Liver (tissue), 9 donors: Measurements from ENCODE around the gene EFCAB11. TPM values are rescaled to one million over a fixed set of nuclear protein-coding genes. Genes with fewer than 3 reads are reported as not detected.

ENCODE experiments used
- DNase-seq: peaks from one replicate; pipeline ENCODE4 v3.0.0-alpha.2; 2017; ENCODE audit warnings: low spot score
- H3K27ac ChIP-seq, 2 donors: one replicate each; pipeline ENCODE4 v1.7.0; 2013; ENCODE audit warnings: inconsistent platforms in 2 of 2, low read length in 2 of 2, control low read depth in 1 of 2, low read depth in 1 of 2, mild to moderate bottlenecking in 1 of 2
- H3K27me3 ChIP-seq, 4 donors: one replicate each; pipeline versions ENCODE4 v1.6.1 to v1.7.0; 2013; ENCODE audit warnings: low read length in 3 of 4, inconsistent platforms in 1 of 4, mild to moderate bottlenecking in 1 of 4, moderate library complexity in 1 of 4; ENCODE audit not compliant: control insufficient read depth in 4 of 4, insufficient read depth in 4 of 4
- H3K36me3 ChIP-seq, 4 donors: one replicate each; pipeline versions ENCODE4 v1.6.1 to v1.7.0; 2013; ENCODE audit warnings: low read length in 3 of 4, mild to moderate bottlenecking in 3 of 4, low read depth in 1 of 4, moderate library complexity in 1 of 4; ENCODE audit not compliant: control insufficient read depth in 4 of 4, insufficient read depth in 3 of 4
- H3K4me1 ChIP-seq, 4 donors: one replicate each; pipeline versions ENCODE4 v1.6.1 to v1.7.0; 2013; ENCODE audit warnings: low read length in 3 of 4, mild to moderate bottlenecking in 3 of 4, moderate library complexity in 1 of 4; ENCODE audit not compliant: control insufficient read depth in 4 of 4, insufficient read depth in 4 of 4
- H3K4me3 ChIP-seq, 3 donors: one replicate each; pipeline versions ENCODE4 v1.6.1 to v1.7.0; 2013; ENCODE audit warnings: low read length in 3 of 3, control low read depth in 1 of 3, low read depth in 1 of 3, mild to moderate bottlenecking in 1 of 3
- H3K9ac ChIP-seq, 2 donors: one replicate each; pipeline ENCODE4 v1.7.0; 2013; ENCODE audit warnings: low read length in 2 of 2, mild to moderate bottlenecking in 2 of 2, moderate library complexity in 2 of 2, control low read depth in 1 of 2, low read depth in 1 of 2
- H3K9me3 ChIP-seq, 4 donors: one replicate each; pipeline versions ENCODE4 v1.6.1 to v1.7.0; 2013; ENCODE audit warnings: low read length in 3 of 4; ENCODE audit not compliant: control insufficient read depth in 4 of 4
- CTCF ChIP-seq: fragments of 150-350 bp; IDR thresholded peaks from 2 replicates; pipeline ENCODE4 v1.5.1; 2017; ENCODE audit warnings: improper control_type of control experiment, low read depth, low read length; ENCODE audit not compliant: missing input control
- EGR1 ChIP-seq, 2 donors: IDR thresholded peaks; 2 replicates each; pipeline ENCODE4 v1.6.1; 2016 to 2018; ENCODE audit warnings: antibody characterized with exemption in 2 of 2, low read depth in 2 of 2
- FOXA1 ChIP-seq: IDR thresholded peaks from 2 replicates; pipeline ENCODE4 v1.6.1; 2016; ENCODE audit warnings: antibody characterized with exemption
- FOXA2 ChIP-seq: IDR thresholded peaks from 2 replicates; pipeline ENCODE4 v1.6.1; 2016; ENCODE audit warnings: antibody characterized with exemption
- GABPA ChIP-seq, 2 donors: IDR thresholded peaks in 1 of 2; conservative IDR thresholded peaks in 1 of 2; 2 replicates each; pipeline ENCODE4 v1.6.1; 2016; ENCODE audit warnings: antibody characterized with exemption in 2 of 2, mild to moderate bottlenecking in 1 of 2, moderate library complexity in 1 of 2
- HNF4A ChIP-seq, 2 donors: conservative IDR thresholded peaks; 2 replicates each; pipeline ENCODE4 v1.6.1; 2016; ENCODE audit warnings: antibody characterized with exemption in 2 of 2, mild to moderate bottlenecking in 2 of 2
- HNF4G ChIP-seq: IDR thresholded peaks from 2 replicates; pipeline ENCODE4 v1.6.1; 2016; ENCODE audit warnings: antibody characterized with exemption
- JUND ChIP-seq, 2 donors: IDR thresholded peaks; 2 replicates each; pipeline ENCODE4 v1.6.1; 2016; ENCODE audit warnings: antibody characterized with exemption in 2 of 2
- MAX ChIP-seq: IDR thresholded peaks from 2 replicates; pipeline ENCODE4 v1.6.1; 2016; ENCODE audit warnings: antibody characterized with exemption
- NR2F2 ChIP-seq: IDR thresholded peaks from 2 replicates; pipeline ENCODE4 v1.6.1; 2016; ENCODE audit warnings: antibody characterized with exemption
- RAD21 ChIP-seq, 2 donors: IDR thresholded peaks; 2 replicates each; pipeline ENCODE4 v1.6.1; 2016; ENCODE audit warnings: antibody characterized with exemption in 2 of 2, mild to moderate bottlenecking in 2 of 2
- RXRA ChIP-seq, 2 donors: IDR thresholded peaks; 2 replicates each; pipeline ENCODE4 v1.6.1; 2017 to 2018; ENCODE audit warnings: antibody characterized with exemption in 2 of 2, mild to moderate bottlenecking in 1 of 2
- SP1 ChIP-seq: IDR thresholded peaks from 2 replicates; pipeline ENCODE4 v1.6.1; 2018; ENCODE audit warnings: antibody characterized with exemption, mild to moderate bottlenecking
- TAF1 ChIP-seq: conservative IDR thresholded peaks from 2 replicates; pipeline ENCODE4 v1.6.1; 2016; ENCODE audit warnings: antibody characterized with exemption, mild to moderate bottlenecking
- YY1 ChIP-seq: IDR thresholded peaks from 2 replicates; pipeline ENCODE4 v1.6.1; 2016; ENCODE audit warnings: antibody characterized with exemption, mild to moderate bottlenecking
- WGBS: extraction: QIAGEN DNeasy Blood & Tissue Kit; methylation state at CpG from one replicate; pipeline ENCODE4 v1.1.7; 2013; 5-methylcytosine and 5-hydroxymethylcytosine counted together
- polyA plus RNA-seq, 2 donors: library from polyadenylated mRNA; stranded (reverse) in 1 of 2; unstranded in 1 of 2; fragments of 200-250 nt in 1 of 2; fragments of >200 nt in 1 of 2; fragmentation: Nextera tagmentation in 1 of 2; extraction: Ambion mirVana in 1 of 2; gene quantifications; one replicate each; pipeline versions ENCODE4 v1.2.1 to v1.2.3, GENCODE V29; 2013 to 2015
- total RNA-seq, 2 donors: library from RNA; depleted of rRNA; stranded (reverse); fragments of >200 nt; gene quantifications; one replicate each; pipeline ENCODE4 v1.2.3, GENCODE V29; 2014
- TF ChIP-seq, protein P1 (sequence below): IDR thresholded peaks from 2 replicates; pipeline ENCODE4 v1.6.1; 2016; ENCODE audit warnings: antibody characterized with exemption
- TF ChIP-seq, protein P2 (sequence below): IDR thresholded peaks from 2 replicates; pipeline ENCODE4 v1.6.1; 2016; ENCODE audit warnings: antibody characterized with exemption, mild to moderate bottlenecking
- donor health status: healthy.
- donor health status: healthy.
- donor health status: healthy.
- donor health status: healthy.
- donor health status: healthy.

The EFCAB11 gene
- total and polyA plus RNA-seq, 4 donors = 2.1 to 4.7 (median 3.4) TPM

DNA sequence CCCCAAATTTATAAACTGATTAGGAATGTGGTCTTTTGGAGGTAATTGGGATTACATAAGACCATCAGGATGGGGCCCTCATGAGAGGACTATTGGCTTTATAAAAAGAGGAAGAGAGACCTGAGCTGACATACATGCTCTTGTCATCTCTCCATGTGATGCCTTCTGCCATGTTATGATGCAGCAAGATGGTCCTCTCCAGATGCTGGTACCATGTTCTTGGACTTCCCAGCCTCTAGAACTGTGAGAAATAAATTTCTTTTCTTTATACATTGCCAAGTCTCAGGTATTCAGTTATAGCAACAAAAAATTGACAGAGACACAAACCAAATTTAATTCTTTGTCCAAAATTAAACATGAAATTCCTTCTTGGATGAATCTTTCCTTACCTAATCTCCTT is 92.9 kb downstream of the EFCAB11 start:
- Histone ChIP-seq H3K4me3 (no peak overlapping the region), H3K27me3 (no peaks in the 10 kb centered on the region), H3K27ac (no peak overlapping the region)

DNA sequence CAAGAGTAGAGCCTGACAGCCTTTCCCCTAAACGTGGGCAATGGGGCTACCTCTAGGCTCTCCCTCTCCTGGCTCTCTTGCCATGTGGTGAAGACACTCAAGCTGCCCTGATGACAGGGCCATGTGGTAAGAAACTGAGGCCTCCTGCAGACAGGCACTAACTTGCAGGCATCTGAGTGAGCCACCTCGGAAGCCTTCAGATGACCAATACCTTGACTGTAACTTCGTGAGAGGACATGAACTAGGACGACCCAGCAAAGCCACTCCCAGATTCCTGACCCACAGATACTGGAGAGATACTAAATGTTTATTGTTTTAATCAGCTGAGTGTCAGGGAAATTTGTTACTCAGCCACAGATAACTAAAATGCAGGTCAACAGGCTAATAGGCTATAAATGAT is 96.4 kb downstream of the EFCAB11 start:
- TF ChIP-seq HNF4G (no peak), FOXA2 (no peak), TAF1 (no peak), MAX (no peak), HNF4A (conservative IDR thresholded peaks at IDR 0.05) (no peak), FOXA1 (no peak), NR2F2 (no peak), YY1 (no peak), SP1 (no peak), JUND (IDR thresholded peaks at IDR 0.05) (no peak), RXRA (IDR thresholded peaks at IDR 0.05) (no peak), EGR1 (IDR thresholded peaks at IDR 0.05; ENCODE audit: low read depth in 2 of 2) (no peak), CTCF (no peak), GABPA (IDR thresholded peaks at IDR 0.05 in 1 of 2, conservative IDR thresholded peaks at IDR 0.05 in 1 of 2) (no peak), RAD21 (IDR thresholded peaks at IDR 0.05) (no peak)
- TF ChIP-seq, protein P1, sequence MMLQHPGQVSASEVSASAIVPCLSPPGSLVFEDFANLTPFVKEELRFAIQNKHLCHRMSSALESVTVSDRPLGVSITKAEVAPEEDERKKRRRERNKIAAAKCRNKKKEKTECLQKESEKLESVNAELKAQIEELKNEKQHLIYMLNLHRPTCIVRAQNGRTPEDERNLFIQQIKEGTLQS = no peak
- TF ChIP-seq, protein P2, sequence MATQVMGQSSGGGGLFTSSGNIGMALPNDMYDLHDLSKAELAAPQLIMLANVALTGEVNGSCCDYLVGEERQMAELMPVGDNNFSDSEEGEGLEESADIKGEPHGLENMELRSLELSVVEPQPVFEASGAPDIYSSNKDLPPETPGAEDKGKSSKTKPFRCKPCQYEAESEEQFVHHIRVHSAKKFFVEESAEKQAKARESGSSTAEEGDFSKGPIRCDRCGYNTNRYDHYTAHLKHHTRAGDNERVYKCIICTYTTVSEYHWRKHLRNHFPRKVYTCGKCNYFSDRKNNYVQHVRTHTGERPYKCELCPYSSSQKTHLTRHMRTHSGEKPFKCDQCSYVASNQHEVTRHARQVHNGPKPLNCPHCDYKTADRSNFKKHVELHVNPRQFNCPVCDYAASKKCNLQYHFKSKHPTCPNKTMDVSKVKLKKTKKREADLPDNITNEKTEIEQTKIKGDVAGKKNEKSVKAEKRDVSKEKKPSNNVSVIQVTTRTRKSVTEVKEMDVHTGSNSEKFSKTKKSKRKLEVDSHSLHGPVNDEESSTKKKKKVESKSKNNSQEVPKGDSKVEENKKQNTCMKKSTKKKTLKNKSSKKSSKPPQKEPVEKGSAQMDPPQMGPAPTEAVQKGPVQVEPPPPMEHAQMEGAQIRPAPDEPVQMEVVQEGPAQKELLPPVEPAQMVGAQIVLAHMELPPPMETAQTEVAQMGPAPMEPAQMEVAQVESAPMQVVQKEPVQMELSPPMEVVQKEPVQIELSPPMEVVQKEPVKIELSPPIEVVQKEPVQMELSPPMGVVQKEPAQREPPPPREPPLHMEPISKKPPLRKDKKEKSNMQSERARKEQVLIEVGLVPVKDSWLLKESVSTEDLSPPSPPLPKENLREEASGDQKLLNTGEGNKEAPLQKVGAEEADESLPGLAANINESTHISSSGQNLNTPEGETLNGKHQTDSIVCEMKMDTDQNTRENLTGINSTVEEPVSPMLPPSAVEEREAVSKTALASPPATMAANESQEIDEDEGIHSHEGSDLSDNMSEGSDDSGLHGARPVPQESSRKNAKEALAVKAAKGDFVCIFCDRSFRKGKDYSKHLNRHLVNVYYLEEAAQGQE = no peak
- H3K9me3 ChIP-seq = no peaks in the 10 kb centered on the region
- H3K36me3 ChIP-seq = no peaks in the 10 kb centered on the region
- H3K4me3 ChIP-seq = no peak overlapping the region
- no peak overlapping the region for H3K9ac ChIP-seq
- WGBS = 83% methylated on average over 4 of the region's 4 CpGs
- H3K27ac ChIP-seq = no peak overlapping the region
- H3K27me3 ChIP-seq = no peaks in the 10 kb centered on the region
- H3K4me1 ChIP-seq = no peaks in the 10 kb centered on the region
- DNase-seq = no peak

More for the DNA sequence above, 92.9 kb downstream of the EFCAB11 start:
- Histone ChIP-seq H3K36me3 (no peaks in the 10 kb centered on the region), H3K9ac (no peak overlapping the region), H3K4me1 (no peaks in the 10 kb centered on the region), H3K9me3 (no peaks in the 10 kb centered on the region)
- TF ChIP-seq YY1 (no peak), EGR1 (IDR thresholded peaks at IDR 0.05; ENCODE audit: low read depth in 2 of 2) (no peak), RAD21 (IDR thresholded peaks at IDR 0.05) (no peak), NR2F2 (no peak), HNF4G (no peak), RXRA (IDR thresholded peaks at IDR 0.05) (no peak)
- no peak for DNase-seq
